NCI-H2196 (cell line): Measurements from ENCODE around the gene C12orf57.

Experiments used
- DNase-seq: peaks from one replicate; lab custom pipeline; 2025; ENCODE audit not compliant: unreplicated experiment; lab: John Stamatoyannopoulos, UW

Gene C12orf57

GRCh38 chr12:6936636-6937480, 7.0 kb upstream of the C12orf57 start:
- DNase-seq, result no peak

DNA sequence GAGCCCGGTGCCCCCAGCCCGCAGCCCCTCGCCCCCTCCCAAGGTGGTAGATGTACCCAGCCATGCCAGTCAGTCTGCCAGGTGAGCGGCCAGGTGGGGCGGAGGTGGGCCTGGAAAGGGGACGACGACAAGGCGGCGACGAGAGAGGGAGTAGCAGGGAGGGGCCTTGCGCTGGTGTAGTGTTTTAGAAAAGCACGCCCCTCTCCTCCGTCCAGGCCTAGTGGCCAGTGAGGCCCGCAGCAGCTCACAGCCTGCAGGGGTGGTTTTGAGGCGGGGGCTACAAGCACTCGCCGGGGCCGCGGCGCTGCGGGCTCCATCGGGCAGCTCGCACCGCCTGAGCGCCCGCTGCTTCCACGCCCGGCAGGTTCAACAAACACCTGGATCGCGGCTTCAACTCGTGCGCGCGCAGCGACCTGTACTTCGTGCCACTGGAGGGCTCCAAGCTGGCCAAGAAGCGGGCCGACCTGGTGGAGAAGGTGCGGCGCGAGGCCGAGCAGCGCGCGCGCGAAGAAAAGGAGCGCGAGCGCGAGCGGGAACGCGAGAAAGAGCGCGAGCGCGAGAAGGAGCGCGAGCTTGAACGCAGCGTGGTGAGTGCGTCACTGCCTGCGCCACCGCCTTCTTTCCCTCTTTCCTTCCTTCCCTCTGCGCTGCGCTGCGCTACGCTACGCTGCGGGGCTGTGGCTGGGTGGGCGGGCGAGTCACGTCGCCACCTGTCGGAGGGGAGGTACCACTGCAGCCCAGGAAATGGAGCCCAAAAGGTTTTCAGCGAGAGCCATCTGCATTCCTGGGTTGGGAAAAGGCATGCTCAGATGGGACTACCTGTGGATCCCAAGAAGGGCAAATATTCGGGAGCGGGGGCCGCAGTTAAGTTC, 6.1 kb upstream of the C12orf57 start:
- peak; percentile 89 for DNase-seq

DNA sequence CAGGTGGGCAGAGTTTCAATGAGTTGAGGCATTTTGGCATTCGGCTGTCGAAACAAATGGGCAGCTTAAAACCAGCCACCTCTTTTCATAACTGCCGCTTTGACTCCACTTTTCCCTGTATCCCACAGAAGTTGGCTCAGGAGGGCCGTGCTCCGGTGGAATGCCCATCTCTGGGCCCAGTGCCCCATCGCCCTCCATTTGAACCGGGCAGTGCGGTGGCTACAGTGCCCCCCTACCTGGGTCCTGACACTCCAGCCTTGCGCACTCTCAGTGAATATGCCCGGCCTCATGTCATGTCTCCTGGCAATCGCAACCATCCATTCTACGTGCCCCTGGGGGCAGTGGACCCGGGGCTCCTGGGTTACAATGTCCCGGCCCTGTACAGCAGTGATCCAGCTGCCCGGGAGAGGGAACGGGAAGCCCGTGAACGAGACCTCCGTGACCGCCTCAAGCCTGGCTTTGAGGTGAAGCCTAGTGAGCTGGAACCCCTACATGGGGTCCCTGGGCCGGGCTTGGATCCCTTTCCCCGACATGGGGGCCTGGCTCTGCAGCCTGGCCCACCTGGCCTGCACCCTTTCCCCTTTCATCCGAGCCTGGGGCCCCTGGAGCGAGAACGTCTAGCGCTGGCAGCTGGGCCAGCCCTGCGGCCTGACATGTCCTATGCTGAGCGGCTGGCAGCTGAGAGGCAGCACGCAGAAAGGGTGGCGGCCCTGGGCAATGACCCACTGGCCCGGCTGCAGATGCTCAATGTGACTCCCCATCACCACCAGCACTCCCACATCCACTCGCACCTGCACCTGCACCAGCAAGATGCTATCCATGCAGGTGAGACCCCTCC, 5.2 kb upstream of the C12orf57 start:
- no peak for DNase-seq

DNA sequence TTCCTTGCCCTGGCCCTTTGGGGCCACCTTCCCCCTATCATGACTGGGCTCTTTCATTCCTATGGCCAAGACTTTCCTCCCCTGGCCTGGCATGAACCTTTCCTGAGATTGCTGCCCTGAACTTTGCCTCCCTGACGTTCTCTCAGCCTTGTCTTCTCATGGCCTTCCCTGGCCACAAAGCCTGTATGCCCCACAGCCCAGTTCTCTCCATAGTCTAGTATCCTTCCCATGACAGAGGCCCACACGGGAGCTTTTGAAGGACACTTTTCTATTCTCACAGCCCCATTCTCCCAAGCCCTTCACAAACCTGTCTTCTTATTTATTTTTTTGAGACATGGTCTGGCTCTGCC, 4.7 kb upstream of the C12orf57 start:
- no peak for DNase-seq

- no peak for DNase-seq
Observed at GRCh38 chr12:6941267-6941666, 2.6 kb upstream of the C12orf57 start.

DNA sequence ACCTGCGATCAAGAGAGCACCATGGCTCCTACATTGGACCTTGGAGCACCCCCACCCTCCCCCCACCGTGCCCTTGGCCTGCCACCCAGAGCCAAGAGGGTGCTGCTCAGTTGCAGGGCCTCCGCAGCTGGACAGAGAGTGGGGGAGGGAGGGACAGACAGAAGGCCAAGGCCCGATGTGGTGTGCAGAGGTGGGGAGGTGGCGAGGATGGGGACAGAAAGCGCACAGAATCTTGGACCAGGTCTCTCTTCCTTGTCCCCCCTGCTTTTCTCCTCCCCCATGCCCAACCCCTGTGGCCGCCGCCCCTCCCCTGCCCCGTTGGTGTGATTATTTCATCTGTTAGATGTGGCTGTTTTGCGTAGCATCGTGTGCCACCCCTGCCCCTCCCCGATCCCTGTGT, 2.0 kb upstream of the C12orf57 start:
- no peak for DNase-seq

DNA sequence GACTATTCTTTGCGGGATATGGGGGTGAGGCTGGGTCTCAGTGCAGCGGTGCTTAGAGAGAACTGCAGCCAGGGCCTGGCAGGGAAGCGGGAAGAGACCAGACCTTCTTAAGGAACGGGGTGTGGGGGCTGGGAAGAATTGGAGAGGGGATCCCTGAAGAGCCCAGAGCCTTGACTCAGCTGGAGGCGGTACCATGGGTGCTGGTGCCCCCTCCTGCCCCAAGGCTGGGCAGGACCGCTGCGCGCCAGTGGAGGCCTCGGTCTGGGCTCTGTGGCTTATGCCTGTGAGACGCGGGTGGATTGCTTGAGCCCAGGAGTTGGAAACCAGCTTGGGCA, 1.5 kb upstream of the C12orf57 start:
- DNase-seq, result no peak

DNA sequence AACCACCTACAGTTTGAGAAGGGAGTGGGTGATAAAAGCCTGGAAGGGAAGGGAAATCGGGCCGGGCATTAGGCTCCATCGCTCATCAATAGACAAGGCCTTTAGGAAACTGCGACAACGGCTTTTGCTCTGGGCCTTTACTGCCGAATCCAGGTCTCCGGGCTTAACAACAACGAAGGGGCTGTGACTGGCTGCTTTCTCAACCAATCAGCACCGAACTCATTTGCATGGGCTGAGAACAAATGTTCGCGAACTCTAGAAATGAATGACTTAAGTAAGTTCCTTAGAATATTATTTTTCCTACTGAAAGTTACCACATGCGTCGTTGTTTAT, 467 bp upstream of the C12orf57 start:
- DNase-seq, result peak; percentile 72

- DNase-seq, result peak; percentile 80
Observed at GRCh38 chr12:6944381-6945186, 762 bp downstream of the C12orf57 start.

DNA sequence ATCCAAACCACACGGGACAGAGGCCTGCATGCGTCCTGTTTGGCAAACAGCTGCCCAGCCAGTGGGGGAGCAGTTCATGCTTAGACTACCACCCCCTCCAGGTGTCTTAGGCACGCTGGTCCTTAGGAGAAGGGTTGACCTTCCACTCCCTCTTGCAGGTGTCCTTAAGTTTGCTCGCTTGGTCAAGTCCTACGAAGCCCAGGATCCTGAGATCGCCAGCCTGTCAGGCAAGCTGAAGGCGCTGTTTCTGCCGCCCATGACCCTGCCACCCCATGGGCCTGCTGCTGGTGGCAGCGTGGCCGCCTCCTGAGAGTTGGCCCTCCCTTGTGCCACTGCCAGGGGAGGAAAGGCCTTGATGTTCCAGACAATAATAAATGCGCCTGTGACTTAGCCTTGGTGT, 1.8 kb downstream of the C12orf57 start:
- no peak for DNase-seq

GRCh38 chr12:6946033-6946919, 2.5 kb downstream of the C12orf57 start:
- DNase-seq, result peak; percentile 85

DNA sequence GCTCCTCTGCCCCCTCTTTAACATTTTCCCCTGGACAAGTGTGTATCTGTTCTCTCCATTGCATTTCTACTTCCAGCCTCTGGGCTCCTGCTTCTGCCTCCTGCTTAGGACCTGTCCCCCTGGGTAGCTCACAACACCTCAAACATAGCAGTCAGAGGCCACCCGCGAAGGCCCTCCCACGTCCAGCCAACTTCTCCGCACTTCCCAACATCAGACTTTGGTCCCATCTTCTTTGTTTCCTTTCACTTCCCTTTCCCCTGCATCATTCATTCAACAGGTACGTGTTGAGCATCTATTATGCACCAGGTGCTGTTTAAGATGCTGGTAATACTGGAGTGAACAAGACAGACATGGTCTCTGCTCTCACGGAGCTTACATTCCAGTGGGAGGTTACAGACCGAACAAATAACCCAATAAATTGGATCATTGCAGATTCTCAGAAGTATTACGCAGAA, 3.1 kb downstream of the C12orf57 start:
- DNase-seq, result no peak

- DNase-seq, result no peak
Observed at GRCh38 chr12:6947615-6948014, 3.8 kb downstream of the C12orf57 start.

DNA sequence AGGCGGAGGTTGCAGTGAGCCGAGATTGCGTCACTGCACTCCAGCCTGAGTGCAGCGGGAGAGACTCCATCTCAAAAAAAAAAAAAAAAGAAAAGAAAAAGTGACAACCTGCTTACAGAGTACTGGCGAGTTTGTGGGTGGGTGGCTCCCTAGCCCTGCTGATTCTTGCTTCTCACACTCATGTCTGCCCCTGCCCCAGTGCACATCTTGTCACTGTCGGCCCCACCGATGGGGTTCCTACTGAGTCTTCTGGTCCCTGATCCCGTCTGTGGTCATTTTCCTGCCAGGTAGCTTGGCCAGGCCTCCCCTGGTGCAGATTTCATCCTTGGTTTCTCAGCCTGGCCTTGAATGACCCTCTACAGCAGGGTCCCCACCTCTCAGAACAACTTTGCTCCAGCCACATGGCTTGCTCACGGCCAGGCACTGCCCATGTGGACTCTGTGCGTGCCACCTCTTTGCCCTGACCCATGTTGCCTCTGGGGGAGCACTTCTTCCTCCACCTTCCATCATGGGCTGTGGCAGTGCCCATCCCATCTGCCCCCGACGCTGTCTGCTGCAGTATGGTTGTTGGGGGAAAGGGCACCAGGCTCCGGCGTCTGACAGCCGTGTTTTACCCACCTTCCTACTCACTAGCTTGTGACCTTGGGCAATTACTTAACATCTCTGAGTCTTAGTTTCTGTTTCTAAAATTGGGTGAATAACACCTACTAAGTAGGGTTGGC, 5.2 kb downstream of the C12orf57 start:
- no peak for DNase-seq

DNA sequence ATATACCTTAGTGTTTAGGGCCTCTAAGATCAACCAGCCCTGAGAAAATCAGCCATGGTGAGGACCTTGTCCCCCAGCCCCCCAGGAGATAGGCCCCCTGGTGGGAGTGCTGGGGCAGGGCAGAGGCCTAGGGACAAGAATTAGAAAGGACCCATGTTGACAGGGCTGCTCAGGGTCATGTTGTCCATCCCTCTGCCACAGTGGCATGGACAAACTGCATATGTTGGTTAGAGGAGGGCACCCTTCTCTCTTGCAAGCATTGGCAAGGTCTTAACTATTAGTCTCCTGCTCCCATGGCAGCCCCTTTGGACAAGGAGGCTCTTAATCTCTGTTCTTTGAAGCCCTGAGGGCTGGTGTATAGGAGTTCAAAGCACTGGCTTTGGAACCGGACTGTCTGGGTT, 6.6 kb downstream of the C12orf57 start:
- DNase-seq, result no peak

DNA sequence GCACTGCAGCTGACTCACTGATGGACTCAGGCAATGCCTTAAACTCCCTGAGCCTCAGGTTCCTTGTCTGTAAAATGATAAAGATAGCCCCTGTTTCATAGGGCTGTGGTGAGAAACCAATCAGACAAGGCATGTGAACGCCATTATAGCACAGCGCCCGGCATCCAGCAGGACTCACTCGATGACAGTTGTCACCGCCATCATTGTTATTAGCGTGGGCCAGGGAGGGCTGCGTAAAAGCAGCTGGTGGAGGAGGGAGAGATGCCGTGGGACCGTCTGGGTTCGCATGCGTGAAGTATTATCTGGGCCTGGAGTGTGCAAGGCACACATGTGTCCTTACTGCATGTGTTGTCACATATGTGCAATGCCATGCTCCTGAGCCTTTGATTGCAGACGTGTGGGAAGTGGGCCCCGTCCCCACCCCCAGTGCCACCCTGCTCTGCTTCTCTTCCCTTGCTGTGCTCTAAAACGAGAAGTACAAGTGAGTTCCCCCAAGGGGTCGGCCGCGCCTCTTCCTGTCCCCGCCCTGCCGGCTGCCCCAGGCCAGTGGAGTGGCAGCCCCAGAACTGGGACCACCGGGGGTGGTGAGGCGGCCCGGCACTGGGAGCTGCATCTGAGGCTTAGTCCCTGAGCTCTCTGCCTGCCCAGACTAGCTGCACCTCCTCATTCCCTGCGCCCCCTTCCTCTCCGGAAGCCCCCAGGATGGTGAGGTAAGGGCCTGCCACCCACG, 7.2 kb downstream of the C12orf57 start, which contains the start of gene PTPN6:
Gene PTPN6 (plus strand): TSS at position 546 of the 730 bp plus-strand sequence. CDS start 157 bp downstream, at position 703.
- no peak for DNase-seq

- no peak for DNase-seq
Observed at GRCh38 chr12:6951551-6952120, 7.8 kb downstream of the C12orf57 start.
